HG03460 (cell line): ENCODE results near the gene SRPRB.

ENCODE experiments used
- ATAC-seq: cut with Tn5 transposase; IDR thresholded peaks from one replicate; pipeline ENCODE4 v1.9.1; 2021; ENCODE audit not compliant: unreplicated experiment

The SRPRB gene

DNA sequence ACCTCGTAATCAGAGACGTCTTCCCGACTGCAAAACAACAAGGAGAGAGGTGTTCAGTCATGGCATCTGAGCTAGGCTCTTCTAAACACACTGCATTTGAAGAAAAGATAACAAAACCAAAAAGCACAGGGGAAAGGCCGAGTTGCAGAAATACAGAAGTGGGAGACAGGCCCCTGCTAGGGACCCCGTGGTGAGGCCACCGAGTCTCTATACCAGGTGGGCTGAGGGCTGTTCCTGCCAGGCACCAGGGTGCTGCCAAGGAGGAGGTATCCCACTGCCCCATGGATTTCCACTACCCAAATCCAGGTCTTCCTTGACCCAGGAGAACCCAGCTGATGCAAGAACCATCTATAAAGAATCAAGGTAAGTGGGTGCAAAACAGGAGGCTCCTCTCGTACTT lies 59.0 kb downstream of the SRPRB start:
- ATAC-seq: no peak

DNA sequence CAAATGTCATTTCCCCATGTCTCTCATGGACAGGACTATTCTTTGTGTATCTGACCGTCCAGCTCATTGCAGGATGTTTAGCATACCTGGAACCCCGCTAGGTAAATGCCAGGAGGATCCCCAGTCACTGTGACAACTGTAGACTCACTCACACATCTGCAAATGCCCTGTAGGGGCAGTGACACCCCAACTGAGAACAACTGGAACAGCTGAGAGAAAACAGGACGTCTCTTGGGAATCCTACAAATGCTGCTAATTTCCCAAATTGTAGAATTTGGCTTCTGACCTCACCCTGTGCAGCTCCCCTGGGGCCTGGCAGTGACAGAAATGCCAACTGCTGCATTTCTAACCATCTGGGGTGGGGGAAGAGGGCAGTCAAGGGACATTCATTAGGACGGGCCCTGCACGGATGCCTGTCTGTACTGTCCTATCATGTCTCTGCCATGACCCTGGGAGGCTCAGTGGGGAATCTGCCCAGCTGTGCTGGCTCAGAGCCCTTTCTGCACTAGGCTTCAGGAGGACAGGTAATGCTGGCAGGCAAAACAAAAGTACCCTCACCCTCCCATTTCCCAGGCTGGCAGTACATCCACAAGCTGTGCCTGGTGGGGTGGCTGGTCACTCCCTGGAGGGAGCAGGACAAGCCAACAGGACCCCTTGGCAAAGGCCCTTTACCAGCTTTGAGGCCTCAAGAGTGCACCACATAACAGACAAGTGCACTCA lies 59.7 kb downstream of the SRPRB start:
- no peak for ATAC-seq

DNA sequence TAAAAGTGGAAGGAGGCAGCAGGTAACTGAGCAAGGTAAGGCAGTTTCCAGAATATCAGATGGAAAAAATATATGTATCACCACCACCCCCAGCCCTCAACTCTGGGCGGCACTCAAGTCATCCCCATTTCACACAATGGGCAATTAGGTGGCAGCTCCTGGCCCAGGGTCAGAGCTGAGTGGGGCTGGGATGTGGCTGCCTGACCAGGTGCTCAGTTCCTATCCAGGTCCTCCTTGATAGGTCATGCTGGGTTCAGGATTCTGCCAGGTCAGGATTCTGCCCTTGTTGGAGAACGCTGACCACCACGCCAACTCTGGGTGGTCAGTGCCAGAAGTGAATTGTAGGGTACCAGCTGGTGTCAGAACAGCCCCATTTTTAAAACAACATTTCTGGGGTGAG lies 60.5 kb downstream of the SRPRB start:
- no peak for ATAC-seq

DNA sequence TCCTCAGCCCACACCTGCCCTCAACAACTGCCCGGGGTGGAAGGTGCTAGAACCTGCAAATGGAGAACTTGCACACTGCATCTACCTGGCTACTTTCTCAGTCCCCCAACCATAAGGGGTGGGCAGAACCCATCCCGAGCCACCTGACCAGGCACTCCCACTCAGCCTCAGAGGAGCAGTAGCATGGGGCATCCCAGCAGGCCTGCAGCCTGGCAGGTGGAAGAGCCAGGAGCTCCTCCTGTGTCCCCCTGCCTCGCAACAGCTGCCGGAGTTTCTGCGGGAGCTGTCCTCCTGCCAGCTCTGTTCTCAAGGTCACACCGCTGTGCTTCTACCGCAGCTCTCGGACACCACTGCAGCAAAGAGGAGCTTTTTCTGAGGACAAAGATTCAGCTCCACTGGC lies 62.6 kb downstream of the SRPRB start:
- no peak for ATAC-seq

DNA sequence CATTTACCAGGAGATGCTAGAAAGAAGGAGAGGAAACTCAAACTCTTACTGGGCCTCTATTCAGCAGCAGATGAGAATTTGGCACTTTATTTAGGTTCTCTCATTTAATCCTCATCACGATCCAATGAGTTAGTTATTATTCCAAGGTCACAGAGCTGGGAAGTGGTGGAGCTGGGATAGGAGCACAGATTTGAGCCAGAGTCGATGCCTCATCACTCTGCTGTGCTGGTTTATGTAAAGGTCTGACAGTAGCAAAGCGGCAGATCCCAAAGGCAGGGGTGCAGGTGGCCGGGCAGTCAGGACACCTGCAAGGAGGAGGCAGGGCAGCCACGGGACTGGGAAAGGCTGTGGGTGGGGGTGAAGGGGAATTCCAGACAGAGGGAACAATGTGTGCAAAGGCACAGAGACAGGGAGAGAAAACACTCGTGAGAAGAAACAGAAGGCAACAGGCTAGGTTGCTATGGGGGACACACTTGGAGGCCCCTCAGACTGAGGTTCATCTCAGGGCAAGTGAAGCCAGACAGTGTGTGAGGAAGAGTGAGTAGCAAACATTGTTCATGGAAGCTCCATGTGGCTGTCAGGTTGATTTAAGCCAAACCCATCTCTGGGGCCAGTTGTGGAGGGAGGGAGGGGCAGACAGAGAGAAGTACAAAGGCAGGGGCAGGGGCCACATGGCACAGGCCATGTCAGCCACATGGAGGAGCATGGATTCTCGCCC lies 63.3 kb downstream of the SRPRB start:
- no peak for ATAC-seq

DNA sequence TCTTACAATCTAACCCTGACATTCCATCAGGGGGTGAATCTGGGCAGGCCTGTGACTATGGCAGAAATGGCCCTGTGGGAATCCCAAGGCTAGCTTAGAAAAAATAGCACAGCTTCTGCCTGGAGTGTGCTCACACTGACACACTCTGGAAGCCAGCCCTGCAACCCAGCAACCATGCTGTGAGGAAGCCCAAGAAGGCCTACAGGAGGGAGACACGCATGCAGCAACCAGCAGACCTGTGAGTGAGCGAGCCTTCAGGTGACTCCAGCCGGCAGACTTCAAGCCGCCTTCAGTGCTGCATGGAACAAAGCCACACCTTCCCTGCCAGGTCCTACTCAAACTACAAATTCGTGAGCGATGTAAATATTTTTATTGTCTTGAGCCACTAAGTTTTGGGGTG lies 64.0 kb downstream of the SRPRB start:
- no peak for ATAC-seq

DNA sequence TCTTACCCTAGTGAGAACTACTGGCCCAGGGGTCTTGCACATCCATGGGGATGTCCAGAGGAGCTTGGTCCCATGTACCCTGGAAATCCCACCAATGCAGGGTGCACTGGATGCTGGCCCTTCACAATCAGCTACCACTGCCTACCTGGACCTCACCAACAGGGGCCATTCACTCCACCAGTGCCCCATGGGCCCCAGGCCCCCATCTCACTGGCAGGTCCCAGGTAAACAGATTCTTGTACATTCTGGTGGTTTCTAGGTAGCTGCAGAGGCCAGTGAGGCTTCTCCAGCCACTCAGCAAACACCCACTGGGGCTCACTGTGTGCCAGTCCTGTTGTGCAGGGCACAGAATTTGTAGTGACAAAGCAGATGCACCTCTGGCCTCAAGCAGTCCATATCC lies 65.2 kb downstream of the SRPRB start:
- ATAC-seq: no peak
